HG03025 (cell line): Measurements from ENCODE around the gene OR10K1.
"Not testable (repeated sequence)": the region's sequence is repeated elsewhere in the genome, so short reads cannot be mapped to it uniquely, and the experiment has no call there.

Experiments used
- ATAC-seq: cut with Tn5 transposase; IDR thresholded peaks from one replicate; pipeline ENCODE4 v1.9.1; 2021; ENCODE audit warnings: mild to moderate bottlenecking, moderate library complexity; ENCODE audit not compliant: unreplicated experiment, low FRiP score

Gene OR10K1, protein sequence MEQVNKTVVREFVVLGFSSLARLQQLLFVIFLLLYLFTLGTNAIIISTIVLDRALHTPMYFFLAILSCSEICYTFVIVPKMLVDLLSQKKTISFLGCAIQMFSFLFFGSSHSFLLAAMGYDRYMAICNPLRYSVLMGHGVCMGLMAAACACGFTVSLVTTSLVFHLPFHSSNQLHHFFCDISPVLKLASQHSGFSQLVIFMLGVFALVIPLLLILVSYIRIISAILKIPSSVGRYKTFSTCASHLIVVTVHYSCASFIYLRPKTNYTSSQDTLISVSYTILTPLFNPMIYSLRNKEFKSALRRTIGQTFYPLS

DNA sequence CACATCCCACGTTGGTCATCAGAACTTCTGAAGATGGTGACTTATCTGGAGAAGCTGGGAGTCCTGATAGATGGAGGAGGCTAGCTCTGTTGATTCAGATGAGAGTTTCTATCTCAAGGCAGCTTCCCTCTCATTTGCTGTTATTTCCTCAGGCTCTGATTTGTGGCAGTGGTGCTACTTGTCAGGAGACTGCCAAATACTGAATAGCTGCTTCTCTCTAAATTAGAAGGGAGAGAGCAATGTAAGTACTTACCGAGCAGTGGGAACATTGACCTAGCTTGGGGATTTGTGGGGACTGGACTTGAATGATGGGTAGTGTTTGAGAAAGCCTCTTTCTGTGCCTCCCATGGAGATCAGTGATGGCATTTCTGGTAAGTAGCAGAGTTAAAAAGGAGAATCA is at the start of gene OR10K1:
TSS of gene OR10K1 (plus strand) at position 301 of the 400 bp plus-strand sequence. CDS start 3,728 bp downstream, outside the sequence.
- no peak for ATAC-seq

DNA sequence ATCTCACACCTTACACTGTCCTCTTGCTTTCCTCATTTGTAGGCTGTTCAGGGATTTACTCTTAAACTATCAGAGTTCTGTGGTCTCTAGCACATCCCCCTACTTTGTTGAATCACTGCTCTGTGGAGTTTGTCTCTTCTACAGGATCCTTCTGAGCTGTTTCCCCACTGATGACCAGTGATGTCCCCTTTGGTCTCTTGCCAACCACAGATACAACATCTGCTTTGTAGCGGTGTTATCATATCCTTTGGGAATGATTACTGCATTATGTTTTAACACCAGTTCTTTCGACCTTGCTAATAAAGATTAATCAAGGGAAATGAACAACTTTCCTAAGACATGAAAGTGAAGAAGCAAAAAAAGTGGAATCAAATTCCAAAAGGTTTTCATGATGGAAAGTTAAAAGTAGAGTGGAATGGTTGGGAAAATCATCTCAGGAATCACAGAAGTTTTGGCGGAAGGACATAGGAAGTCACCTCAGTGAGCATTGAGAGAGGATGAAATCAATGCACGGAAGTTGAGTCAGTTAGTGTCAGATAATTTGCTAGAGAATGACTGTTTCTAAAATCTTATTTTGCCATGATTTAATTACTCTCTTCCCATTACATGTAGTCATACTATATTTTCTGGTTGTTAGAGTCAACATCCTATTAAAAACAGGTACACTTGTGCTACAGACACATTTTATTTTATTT is 46.8 kb upstream of the OR10K1 start:
- no peak for ATAC-seq

DNA sequence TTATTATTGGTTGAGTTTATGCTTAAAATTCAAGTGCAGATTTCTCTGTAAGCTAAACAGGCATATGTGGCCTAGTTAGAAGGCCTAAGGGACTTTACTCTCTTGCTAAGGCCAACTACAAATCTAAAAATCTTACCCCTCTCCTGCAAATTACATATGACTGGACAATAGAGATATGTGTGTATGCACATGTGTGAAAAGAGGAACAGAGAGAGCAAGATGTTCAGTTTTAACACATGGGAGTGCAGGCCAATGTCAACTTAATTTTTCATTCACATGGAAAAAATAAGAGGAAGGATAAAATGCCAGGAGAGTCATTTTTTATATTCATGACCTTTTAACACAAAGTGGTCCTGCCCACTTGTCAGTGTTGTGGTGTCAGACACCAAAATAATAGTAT is 44.0 kb upstream of the OR10K1 start:
- ATAC-seq, result no peak

DNA sequence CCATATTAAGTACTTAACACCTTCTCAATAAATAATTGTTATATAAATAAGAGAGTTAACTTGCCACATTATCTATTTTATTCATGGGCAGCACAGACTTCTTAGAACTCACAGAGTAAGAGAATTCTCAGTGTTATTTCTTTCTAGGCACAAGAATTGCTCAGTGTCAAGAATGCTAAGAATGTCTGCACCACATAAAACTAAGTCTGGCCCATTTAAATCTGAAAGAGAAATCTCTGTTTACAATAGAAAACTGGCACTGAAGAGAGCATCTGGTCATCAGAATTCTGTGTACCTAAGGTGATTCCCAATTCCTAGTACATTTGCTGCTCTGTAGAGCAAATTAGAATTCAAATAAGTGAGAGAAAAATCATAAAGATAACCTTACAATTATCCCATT is 39.4 kb upstream of the OR10K1 start:
- no peak for ATAC-seq

DNA sequence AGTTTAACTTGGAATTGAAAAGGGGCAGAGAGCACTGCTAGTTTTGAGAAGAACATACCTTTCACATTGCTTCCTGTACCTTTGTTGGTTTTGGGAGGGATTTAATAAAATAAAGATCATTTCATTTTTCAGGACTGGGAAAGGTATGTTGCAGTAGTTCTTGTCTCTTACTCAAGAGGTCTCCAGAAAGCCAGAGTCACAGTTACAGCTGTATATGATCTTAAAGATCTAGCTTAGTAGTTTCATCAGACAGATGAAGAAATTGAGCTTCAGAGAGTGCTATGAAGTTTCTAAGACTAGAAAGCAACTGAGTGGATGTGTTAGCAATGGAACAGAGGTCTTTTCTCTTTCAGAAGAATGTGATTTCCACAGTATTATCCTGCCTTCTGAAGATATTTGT is 36.6 kb upstream of the OR10K1 start:
- ATAC-seq, result no peak

DNA sequence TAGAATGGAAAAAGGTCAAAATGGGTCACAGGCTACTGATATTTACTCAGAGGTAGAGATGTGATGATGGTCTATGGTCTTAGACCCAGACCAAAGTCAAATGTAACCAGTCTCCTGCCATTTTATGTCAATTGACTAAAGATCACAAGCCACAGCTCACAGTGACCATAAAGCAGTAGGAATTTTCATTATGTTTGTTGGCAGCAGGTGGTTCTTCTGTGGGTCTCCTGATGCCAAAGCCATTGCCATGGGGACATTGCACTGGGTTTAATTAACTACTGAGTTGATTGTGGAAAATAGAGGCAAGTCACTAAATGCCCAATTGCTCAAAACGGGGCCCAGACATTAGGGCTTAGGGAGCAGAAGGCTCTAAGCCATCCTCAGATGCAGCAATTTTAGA is 35.5 kb upstream of the OR10K1 start, which contains the start of gene OR10K2:
TSS of gene OR10K2 (minus strand) at position 101 of the 400 bp plus-strand sequence. CDS start 5,371 bp downstream, outside the sequence.
- ATAC-seq, result no peak

DNA sequence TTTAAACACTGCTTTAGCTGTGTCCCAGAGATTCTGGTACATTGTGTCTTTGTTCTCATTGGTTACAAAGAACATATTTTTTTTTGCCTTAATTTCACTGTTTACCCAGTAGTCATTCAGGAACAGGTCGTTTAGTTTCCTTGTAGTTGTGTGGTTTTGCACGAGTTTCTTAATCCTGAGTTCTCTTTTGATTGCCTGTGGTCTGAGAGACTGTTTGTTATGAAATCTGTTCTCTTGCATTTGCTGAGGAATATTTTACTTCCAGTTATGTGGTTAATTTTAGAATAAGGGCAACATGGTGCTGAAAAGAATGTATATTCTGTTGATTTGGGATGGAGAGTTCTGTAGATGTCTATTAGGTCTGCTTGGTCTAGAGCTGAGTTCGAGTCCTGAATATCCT is 31.5 kb upstream of the OR10K1 start:
- ATAC-seq, result not testable (repeated sequence)

DNA sequence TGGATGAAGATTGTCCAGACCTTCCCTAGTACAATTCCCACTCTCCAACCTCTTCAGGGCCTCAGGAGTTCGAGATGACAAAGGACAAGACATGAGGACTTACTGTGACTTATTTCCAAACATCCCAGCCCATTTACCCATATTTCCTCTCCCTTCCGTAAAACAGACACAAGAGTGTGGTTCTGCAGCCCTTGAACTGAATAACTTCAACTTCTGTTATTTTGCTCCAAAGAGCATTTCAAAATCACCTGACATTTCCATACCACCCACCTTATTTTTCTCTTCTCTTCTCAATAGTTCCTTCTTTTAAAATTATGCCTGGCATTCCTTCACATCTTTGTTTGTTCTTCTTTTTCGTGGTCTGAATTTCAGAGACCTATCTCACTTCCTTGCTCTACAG is 26.9 kb upstream of the OR10K1 start:
- no peak for ATAC-seq

DNA sequence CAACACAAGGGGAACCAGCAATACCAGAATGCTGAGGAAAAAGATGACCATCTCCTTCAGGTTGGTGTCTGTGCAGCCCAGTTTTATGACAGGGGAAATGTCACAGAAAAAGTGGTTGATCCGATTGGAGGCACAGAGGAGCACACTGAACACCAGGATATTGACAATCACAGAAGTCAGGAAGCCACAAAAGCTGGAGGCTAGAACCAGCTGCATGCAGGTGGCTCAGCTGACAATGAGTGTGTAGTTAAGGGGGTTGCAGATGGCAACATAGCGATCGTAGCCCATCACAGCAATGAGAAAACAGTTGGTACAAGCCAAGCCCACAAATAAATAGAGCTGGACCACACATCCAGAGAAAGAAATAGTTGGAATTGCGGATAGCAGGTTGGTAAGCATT is 16.3 kb upstream of the OR10K1 start:
- no peak for ATAC-seq

DNA sequence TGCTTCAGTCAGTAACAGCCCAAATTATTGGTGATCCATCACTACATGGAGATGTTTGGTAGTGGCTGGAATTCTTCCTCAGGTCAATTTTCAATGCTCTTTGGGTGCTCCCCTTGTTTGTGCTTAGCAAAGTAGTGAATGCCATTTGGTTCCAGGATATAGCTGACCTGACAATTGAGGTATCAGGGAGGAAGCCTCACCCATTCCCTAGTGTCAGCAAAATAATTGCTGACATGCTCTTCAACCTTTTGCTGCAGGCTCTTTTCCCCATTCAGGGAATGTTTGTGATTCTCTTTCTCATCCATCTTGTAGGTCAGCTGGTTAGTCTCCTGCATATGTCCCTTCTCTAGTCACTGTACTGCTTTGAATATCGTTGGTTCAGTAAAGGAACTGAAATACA is 7.1 kb upstream of the OR10K1 start:
- no peak for ATAC-seq

DNA sequence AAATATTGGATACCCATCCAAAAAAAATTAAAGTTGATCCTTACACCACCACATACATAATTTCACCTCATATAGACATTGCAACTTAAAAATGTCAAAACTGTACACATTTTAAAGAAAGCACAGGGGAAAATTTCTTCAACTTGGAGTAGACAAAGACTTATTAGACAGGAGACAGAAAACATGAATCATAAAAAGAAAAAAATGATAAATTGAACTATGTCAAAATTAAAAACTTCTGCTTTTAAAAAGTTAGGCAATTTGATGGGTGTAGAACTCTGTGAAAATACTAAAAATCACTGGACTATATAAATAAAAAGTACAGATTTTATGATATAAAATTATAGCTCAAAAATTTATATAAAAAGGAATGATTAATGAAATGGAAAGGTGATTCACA is 4.4 kb upstream of the OR10K1 start:
- no peak for ATAC-seq

DNA sequence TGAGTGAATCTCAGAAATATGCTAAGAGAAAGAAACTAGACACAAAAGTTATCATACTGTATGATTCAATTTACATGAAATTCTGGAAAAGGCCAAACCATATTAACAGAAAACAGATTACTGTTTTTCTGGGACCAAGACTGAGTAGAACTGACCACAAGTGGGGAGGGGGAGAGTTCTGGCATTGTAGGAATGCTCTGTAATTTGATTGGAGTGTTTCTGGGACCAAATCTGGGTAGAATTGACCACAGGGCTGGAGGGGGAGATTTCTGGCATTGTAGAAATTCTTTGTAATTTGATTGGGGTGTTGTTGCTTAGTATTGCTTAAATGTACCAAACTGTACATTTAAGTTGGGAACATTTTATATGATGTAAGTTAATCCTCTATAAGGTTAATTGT is 3.4 kb upstream of the OR10K1 start:
- no peak for ATAC-seq

DNA sequence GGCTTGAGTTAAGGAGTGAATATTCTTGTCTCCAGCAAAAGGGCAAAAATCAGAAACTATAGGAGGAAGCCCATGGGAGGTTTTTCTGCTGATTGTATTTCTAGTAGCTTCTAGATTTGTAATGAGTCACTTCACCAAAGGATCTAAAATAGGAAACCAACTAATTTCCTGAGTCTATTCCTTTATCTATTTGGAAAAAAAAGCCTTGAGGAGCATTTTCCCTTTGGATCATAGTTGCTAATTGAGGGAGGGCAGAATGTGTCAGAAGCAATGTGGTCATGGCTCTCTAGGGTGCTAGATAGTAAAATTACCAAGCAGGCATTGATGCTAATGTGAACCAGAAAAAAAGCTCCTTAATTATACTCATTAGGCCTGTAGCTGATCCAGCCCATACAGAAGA is 10.3 kb downstream of the OR10K1 start, which contains the start of gene OR10R2:
TSS of gene OR10R2 (plus strand) at position 301 of the 400 bp plus-strand sequence. CDS start 106 bp downstream, outside the sequence.
- no peak for ATAC-seq

DNA sequence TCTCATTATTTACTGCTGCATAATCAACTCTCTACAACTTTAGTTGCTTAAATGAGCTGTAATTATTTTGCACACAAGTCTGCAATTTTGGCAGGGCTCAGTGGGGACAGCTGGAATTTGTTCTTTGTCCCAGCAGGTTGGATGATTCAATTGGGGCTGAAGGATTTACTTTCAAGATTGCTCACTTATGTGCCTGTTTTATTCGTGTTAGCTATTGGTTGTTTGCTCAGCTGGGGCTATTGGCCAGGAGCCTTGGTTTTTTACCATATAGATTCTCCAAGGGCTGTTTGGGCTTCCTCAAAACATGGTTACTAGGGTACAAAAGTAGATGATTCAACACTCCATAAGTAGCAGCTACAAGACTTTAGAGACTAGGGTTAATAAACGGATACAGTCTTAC is 23.8 kb downstream of the OR10K1 start:
- ATAC-seq, result no peak

DNA sequence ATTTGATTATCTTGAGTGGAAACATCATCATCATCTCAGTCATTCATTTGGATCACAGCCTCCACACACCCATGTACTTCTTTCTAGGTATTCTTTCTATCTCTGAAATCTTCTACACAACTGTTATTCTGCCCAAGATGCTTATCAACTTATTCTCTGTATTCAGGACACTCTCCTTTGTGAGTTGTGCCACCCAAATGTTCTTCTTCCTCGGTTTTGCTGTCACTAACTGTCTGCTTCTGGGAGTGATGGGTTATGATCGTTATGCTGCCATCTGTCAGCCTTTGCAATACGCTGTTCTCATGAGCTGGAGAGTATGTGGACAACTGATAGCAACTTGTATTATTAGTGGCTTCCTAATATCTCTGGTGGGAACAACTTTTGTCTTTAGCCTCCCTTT is 29.7 kb downstream of the OR10K1 start:
- no peak for ATAC-seq

DNA sequence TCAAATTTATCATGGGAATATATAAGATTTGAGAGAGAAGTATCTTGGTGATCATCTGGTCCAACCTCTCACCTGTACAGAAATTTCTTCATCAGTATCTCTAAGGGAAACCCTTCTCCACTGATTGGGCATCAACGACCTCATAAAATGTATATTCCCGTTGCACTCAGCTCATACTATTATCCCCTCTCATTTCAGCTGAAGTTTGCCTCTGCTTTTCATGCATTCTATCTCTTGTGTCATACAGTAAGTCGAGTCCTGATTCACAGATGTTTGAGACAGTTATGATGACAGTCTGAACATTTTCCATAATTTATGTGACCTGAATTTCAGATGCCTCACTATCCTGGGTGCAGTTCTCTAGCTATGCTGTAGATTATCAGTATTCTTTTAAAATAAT is 31.4 kb downstream of the OR10K1 start:
- no peak for ATAC-seq

DNA sequence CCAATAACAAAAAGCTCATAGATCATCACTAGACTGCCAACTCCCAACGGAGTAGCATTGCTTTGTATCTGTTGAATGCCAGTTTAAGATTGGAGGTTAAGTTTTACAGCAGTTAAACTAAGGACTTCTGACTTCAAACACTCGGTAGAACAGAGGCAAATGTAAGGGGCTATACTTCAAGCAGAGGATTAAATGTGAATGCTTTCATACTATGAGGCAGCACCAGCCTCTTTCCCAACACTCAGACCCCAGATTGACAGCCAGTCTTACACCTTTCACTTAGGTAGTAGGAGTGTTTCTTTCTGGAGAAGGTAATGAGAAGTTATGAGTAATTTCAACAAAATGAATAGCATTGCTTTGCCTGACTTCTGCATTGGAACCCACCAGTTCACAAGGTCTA is 33.2 kb downstream of the OR10K1 start:
- no peak for ATAC-seq

DNA sequence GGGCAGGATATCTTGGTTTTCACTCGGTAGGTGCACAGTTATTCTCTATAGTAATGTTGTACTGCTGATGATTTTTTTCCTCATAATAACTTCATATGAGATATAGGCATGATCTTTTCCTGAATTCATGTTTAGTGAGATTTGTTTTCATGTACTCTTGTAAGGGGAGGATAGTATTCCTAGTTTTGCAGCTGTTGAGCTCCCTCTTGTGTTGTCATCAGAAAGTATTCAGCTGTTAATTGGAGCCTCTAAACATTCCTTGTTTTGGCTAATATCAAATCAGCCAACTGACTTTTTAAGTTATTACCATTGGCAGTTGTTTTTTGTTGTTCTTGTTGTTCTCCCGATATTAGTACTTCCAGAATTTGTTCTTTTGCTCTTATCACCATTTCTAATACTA is 34.7 kb downstream of the OR10K1 start:
- ATAC-seq, result no peak

DNA sequence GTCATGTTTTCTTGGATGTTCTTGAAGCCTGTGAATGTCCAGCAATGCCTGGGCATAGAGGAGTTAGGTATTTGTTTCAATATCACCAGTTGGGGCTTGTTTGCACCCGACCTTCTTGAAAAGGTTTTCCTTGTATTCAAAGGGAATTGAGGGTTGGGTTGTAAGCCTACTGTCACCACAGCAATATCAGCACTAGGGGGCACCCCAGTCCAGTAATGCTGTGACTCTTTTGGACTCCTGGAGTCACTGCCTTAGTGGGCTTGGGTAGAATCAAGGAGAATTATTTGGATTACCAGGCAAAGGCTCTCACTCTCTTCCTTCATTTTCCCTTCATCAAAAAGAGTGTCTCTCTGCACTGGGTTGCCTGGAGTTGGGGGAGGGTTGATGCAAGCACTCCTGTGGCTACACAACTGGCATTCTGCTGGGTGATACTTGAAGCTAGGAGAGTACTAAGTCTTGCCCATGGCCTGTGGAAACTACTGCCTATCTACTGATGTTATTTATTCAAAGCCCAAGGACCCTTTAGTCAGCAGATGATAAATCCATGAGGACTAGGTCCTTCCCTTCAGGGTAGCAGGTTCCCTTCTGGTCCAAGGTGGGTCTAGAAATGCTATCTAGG is 44.8 kb downstream of the OR10K1 start:
- ATAC-seq, result no peak

DNA sequence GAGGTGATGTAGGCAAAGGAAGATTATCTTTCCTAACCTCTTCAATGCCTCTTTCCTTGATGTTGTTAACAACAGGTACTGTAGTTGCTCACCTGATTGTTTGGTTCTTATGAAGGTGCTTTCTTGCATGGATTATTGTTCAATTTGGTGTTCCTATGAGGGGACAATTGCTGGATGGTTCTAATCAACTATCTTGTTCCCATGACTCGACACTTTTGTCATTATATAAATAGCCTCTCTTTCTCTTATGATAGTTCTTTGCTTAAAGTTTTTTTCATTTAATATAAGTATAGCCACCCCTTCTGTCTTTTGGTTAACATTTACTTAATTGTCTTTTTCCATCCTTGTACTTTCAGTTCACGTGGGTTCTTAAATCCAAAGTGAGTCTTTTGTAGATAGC is 45.9 kb downstream of the OR10K1 start:
- ATAC-seq, result no peak

DNA sequence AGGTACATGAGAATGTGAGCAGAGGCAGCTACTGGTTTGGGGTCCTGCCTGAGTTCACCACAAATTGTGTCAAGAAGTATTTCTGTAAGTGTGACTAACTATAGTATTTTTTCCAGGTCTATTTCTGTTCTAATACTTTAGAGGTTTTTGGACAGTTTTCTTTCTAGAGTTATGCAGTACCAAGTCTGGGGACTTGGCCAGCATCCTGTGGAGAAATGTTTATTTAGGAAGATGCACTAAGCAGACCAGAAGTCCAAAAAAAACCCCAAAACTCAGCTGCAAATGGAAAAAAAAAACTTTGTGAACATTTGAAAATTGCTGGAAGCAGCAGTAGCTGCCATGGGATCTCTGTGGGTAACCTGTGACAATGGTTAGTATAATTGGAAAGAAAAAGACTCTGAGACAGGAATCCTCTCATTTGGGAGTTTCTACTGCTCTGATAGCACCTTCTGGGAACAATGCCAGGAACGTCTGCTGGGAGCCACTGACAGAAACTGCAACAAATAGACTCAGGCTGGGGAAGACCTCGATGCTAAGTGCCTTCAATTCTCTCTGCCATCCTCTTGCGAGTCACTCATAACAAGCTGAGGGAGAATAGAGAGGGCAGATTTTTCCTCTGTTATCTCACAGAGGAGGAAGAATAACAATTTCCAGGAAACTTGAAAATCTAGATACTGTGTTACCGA is 48.0 kb downstream of the OR10K1 start:
- no peak for ATAC-seq
